Measurements from ENCODE around the gene MAVS.
"Not testable (repeated sequence)": the region's sequence is repeated elsewhere in the genome, so short reads cannot be mapped to it uniquely, and the experiment has no call there.

The MAVS gene

DNA sequence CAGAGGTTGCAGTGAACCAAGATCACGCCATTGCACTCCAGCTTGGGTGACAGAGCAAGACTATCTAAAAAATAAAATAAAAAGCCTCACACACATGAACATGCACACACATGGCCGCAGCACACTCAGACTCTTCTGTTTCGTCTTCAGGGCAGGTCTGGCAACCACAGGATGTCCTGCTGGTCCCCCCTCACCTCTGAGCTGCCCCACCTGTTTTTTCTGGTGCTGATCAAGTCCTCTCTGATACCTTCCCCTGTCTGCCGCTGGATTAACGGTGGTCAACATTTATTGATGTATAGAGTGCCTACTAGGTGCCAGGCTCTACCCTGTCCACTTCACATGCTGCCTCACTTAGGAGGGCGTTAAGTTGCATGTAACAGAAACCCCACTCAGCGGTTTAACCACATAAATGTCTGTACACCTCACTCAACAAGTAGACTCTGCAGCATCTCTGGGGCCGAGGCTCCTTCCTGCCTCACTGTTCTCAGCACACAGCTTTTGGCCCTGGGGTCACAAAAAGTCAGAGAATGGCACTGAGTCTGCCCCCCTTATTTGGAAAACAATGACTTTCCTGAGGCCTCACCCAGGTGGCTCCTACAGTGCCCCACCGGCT is 30.8 kb upstream of the MAVS start:
- DNase-seq (ENCODE audit: low read depth in 2 of 2): no peak

- DNase-seq (ENCODE audit: low read depth in 2 of 2): no peak
Observed at GRCh38 chr20:3818155-3819151, 28.2 kb upstream of the MAVS start.

- DNase-seq (ENCODE audit: low read depth in 2 of 2): no peak
Observed at GRCh38 chr20:3819411-3820047, 27.1 kb upstream of the MAVS start.

- DNase-seq (ENCODE audit: low read depth in 2 of 2): peak; percentile 66 to 78
Observed at GRCh38 chr20:3820048-3820900, 26.4 kb upstream of the MAVS start, which contains the start of gene AP5S1. AP5S1 (plus strand) TSS chr20:3820547; CDS start chr20:3822118, 1,571 bp downstream.

DNA sequence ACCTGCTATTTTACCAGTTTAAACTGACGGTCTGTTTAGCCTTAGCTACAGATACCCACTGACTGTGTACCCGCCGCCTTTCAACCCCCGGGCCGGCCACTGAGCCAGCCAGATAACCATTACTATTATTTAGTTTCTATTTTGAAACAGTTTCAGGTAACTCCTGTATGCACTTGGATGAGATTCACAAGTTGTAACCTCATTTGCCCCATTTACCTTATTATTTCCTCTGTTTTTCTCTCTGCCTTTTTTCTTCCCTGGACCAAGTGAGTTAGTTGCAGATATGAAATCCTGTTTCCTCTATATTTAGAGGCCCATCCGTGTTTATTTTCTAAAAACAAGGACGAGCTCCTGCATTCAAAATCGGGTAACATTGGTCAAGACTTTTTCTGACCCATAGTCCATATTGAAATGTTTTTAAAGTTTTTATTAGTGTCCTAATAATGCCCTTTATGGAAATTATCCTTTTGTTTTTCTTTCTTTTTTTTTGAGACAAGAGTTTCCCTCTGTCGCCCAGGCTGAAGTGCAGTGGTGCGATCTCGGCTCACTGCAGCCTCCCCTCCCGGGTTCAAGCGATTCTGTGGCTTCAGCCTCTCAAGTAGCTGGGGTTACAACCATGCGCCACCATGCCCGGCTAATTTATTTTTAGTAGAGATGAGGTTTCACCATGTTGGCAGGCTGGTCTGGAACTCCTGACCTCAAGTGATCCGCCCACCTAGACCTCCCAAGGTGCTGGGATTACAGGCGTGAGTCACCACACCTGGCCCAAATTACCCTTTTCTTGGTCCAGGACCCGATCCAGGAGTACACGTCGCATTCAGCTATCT is 25.5 kb upstream of the MAVS start:
- no peak for DNase-seq (ENCODE audit: low read depth in 2 of 2)

DNA sequence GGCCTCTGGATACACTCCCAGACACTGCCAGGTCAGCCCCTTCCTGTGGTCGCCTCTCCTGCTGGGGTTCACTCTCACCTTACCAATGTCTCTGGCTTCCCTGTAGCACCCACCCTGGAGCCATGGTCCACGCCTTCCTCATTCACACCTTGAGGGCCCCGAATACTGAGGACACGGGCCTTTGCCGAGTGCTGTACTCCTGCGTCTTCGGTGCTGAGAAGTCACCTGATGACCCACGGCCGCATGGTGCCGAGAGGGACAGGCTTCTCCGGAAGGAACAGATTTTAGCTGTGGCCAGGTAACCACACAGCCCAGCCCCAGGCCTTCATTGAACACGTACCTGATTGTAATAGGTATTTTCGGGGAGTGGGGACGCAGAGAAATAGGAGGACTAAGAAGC is 24.6 kb upstream of the MAVS start:
- no peak for DNase-seq (ENCODE audit: low read depth in 2 of 2)

- no peak for DNase-seq (ENCODE audit: low read depth in 2 of 2)
Observed at GRCh38 chr20:3823881-3824280, 22.8 kb upstream of the MAVS start.

- no peak for DNase-seq (ENCODE audit: low read depth in 2 of 2)
Observed at GRCh38 chr20:3825526-3825925, 21.1 kb upstream of the MAVS start.

DNA sequence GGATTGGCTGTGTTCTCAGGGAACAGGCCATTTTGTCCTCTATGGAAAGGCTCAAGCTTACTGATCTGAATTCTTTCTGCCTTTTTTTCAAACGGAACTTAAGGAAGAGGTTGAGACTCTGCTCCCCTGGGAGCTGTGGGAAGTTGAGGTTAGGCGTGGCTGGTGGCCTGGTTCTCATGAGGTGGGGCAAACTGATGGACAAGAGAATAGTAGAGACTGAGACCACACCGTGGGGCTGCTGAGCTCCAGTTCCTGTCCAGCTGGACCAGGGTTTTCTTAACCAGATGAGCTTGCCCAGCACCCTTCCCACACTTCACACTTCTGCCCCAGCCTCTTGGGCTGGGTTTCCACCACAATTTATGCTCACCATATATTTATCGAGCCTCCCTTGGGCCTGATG is 20.2 kb upstream of the MAVS start:
- DNase-seq (ENCODE audit: low read depth in 2 of 2): no peak

GRCh38 chr20:3828798-3829197 is 17.8 kb upstream of the MAVS start:
- no peak for DNase-seq (ENCODE audit: low read depth in 2 of 2)

DNA sequence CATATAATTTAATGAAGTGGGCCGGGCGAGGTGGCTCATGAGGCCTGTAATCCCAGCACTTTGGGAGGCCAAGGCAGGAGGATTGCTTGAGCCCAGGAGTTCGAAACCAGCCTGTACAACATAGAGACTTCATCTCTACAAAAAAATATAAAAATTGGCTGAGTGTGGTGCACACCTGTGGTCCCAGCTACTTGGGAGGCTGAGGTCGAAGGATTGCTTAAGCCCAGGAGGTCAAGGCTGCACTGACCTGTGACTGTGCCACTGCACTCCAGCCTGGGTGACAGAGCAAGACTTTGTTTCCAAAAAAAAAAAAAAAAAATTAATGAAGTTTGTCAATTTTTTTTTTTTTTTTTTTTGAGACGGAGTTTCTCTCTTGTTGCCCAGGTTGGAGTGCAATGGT is 16.7 kb upstream of the MAVS start:
- DNase-seq (ENCODE audit: low read depth in 2 of 2): not testable (repeated sequence)

GRCh38 chr20:3836132-3836531 is 10.5 kb upstream of the MAVS start:
- no peak for DNase-seq (ENCODE audit: low read depth in 2 of 2)

DNA sequence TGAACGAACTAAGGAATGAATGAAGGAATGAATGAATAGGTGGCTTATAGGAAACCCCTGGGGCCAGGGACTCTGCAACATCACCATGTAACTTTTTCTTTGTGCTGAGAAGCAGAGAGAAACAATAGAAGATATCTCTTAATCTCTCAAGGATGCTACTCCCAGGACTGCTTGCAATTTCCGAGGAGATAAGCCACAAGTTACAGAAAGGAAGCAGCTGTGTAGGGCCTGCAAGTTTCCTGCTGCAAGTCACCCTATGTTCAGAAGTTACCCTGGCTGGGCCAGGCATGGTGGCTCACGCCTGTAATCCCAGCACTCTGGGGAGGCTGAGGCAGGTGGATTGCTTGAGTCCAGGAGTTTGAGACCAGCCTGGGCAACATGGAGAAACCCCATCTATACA is 7.3 kb upstream of the MAVS start:
- no peak for DNase-seq (ENCODE audit: low read depth in 2 of 2)

GRCh38 chr20:3840201-3840600 is 6.4 kb upstream of the MAVS start:
- DNase-seq (ENCODE audit: low read depth in 2 of 2): not testable (repeated sequence)

DNA sequence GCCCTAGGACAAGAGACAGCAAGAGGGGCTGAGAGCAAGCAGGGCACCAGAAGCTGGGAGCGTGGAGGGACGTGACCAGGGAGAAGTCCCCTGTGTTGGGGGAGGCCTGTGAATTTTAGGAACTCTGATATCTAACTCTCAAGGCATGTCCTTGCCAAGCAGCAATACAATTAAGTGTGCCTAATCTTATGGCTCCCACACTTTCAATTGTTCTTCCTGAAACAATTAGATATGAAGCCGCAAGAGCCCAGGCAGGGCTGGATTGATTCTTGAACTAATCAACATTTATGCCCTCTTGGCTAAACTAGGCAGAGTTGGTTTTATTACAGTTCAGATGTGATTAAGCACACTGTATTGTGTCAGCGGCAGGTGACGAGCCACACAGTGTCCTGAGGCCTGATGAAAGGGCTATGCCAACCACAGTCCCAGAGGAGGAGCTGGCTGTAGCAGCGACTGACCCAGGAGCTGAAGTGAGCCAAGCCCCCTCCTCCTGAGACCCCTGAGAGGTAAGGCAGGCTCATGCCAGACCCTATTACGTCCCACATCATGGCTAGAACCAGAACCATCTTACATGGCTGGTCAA is 4.2 kb upstream of the MAVS start:
- no peak for DNase-seq (ENCODE audit: low read depth in 2 of 2)

DNA sequence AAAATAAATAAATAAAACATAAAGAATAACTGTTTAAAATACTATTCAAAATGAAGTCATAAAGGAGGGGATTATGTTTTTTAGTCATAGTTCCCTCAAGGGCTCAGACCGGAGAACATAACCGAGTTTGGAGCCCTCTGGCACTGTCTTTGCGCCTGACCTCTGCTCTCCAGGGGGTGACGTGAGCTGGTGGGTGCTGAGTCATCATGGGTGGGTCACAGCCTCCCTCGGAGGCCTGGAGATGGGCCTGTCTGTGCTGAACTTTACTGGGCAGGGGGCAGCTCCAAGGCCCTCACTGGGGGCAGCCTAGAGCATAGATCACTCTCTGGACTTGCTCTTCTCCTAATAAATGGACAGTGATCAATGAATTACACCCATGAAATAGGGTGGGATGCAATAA is 3.1 kb upstream of the MAVS start:
- DNase-seq (ENCODE audit: low read depth in 2 of 2): no peak

GRCh38 chr20:3843990-3844619 is 2.5 kb upstream of the MAVS start:
- DNase-seq (ENCODE audit: low read depth in 2 of 2): not testable (repeated sequence)

DNA sequence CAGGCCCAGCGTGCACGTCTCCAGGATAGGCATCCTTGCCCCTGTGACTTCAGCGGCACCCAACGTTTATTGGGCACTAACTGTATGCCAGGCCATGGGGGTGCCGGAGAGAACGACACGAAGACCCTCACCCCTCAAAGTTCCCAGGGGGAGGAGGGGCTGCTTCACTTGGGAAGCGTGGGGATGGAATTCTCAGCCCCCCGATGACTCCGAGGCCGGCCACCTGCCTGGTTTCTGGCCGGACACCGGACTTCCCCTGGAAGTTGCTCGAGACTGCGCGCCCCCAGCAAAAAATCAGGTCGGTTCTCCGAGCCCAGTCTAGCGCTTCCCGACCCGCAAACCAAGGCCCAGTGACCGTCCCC is 275 bp upstream of the MAVS start:
- DNase-seq (ENCODE audit: low read depth in 2 of 2): no peak

GRCh38 chr20:3847429-3847940 is 851 bp downstream of the MAVS start:
- DNase-seq (ENCODE audit: low read depth in 2 of 2): no peak

DNA sequence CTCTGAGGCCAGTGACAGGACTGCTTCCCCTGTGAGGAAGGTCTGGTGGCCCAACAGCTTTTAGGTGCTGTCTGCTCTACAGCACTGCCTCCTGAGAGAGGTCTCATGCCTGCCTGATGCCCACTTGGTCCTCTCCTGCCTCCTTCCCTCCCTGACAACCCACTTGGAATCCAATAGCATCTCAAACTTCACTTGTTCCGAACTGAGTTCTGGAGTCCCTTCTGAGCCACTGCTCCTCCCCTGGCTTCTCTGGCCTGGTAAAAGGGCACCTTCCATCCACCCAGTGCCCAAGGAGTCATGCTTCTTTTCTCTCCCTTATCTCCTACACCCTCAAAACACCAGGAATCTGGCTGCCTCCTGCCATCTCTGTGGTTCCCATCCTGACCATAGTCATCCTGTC is 1.9 kb downstream of the MAVS start:
- DNase-seq (ENCODE audit: low read depth in 2 of 2): no peak

Data from stimulated activated CD4-positive, alpha-beta T cell treated with anti-CD3 and anti-CD28 coated beads, Interleukin-1b, Interleukin-23, amount 100 ng/mL, for 1 hour (primary cell).